Activated CD4-positive, alpha-beta T cell treated with anti-CD3 and anti-CD28 coated beads for 36 hours (primary cell): ENCODE results near the gene CCDC50. TPM values are rescaled to one million over a fixed set of nuclear protein-coding genes. Genes with fewer than 3 reads are reported as not detected.

ENCODE experiments used
- ATAC-seq: fragments of 200-7000 bp; cut with Tn5 transposase; one replicate; pipeline ENCODE4 v1.10.0; 2021; ENCODE audit warnings: mild to moderate bottlenecking, moderate library complexity
- CTCF ChIA-PET: fragments of 350-600 bp; sonication (Branson Sonifier 250); formaldehyde crosslinking; loops from one replicate; lab custom pipeline; 2021; ENCODE audit warnings: antibody characterized with exemption; lab: Charles Lee
- POLR2A ChIA-PET: fragments of 350-600 bp; sonication (Branson Sonifier 250); formaldehyde crosslinking; loops from one replicate; lab custom pipeline; 2021; ENCODE audit warnings: antibody characterized with exemption, inconsistent platforms; lab: Charles Lee
- DNase-seq: peaks from one replicate; pipeline ENCODE4 v3.0.0-alpha.2; 2020
- H3K27ac Mint-ChIP-seq: one replicate; pipeline ENCODE4 v1.8.0; 2021; ENCODE audit warnings: mixed read lengths
- H3K27me3 Mint-ChIP-seq: one replicate; pipeline ENCODE4 v1.8.0; 2021; ENCODE audit warnings: mixed read lengths
- H3K36me3 Mint-ChIP-seq: one replicate; pipeline ENCODE4 v1.8.0; 2021; ENCODE audit warnings: low read depth, mixed read lengths
- H3K4me1 Mint-ChIP-seq: one replicate; pipeline ENCODE4 v1.8.0; 2021; ENCODE audit warnings: mixed read lengths
- H3K4me3 Mint-ChIP-seq: one replicate; pipeline ENCODE4 v1.8.0; 2021; ENCODE audit warnings: mild to moderate bottlenecking, moderate library complexity, mixed read lengths
- H3K9me3 Mint-ChIP-seq: one replicate; pipeline ENCODE4 v1.8.0; 2021; ENCODE audit warnings: low read depth, mixed read lengths
- intact Hi-C, 2 experiments: fragments of 100-400 bp; cut with DNase I in 1 of 2; cut with micrococcal nuclease in 1 of 2; formaldehyde crosslinking; loops; one replicate each; pipeline versions ENCODE4 v1.14.2 to v1.15.1; 2022 to 2024; cut with DNase I, micrococcal nuclease
- total RNA-seq, 2 experiments: library from RNA; stranded (reverse); gene quantifications; one replicate each; pipeline ENCODE4 v1.2.3, GENCODE V29; 2021

Gene CCDC50
- total RNA-seq, 2 experiments from 2014 or later: 26.5 to 27.2 TPM

DNA sequence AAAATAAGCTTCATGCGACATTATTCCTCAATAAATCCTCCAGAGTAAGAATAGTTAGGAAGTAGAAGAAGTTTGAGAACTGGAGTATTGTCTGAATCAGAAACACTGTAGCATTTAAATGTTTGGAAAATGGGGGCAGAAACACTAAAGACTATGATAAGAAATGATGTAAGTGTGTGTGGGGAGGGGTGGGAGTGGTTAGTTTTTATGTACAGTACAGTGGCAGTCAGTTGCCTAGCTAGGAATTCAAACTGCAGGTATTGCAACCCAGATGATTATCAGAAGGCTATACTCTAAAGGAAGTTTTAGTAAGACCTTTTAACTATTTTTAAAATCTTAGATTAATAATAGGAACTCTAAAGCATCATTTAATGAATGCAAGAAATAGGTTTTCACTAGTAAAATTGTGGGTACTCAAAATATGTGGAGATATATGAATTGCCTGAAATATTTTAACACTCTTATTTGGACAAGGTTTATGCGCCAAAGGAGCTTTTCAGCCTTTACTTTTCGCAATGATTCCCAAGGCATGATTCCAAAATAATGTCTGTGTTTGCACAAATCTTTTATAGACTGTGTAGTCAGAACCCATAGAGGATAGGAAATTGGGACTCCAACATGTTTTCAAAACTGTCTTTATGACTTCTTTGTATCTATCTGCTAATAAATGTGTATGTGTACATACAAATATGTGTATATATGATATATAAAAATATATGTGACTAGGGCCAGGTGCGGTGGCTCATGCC lies 8.0 kb upstream of the CCDC50 start:
- H3K27ac Mint-ChIP-seq: no peak overlapping the region
- intact Hi-C loops: no loop called here
- POLR2A ChIA-PET: no interaction called here

DNA sequence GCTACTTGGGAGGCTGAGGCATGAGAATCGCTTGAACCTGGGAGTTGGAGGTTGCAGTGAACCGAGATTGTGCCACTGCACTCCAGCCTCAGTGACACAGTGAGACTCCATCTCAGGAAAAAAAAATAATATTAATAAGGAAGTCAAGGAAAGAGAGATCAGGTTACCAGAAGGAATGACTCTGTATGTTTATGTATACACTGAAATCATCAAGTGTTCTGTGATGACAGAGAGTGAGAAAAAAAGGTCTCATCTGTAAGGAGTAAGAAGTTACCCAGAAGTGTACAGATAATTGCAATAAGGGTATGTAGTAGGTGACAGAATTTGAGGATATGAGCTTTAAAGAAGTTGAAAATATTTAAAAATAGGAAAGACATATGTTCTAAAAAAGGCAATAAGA lies 4.3 kb upstream of the CCDC50 start:
- no peaks in the 10 kb centered on the region for H3K9me3 Mint-ChIP-seq
- no peak overlapping the region for H3K4me3 Mint-ChIP-seq
- DNase-seq: no peak
- CTCF ChIA-PET: no interaction called here
- H3K4me1 Mint-ChIP-seq: peaks cover 8% of the 10 kb centered on the region
- no peaks in the 10 kb centered on the region for H3K36me3 Mint-ChIP-seq
- H3K27me3 Mint-ChIP-seq: peaks cover 5% of the 10 kb centered on the region
- H3K27ac Mint-ChIP-seq: no peak overlapping the region
- intact Hi-C loops: no loop called here
- no peak for ATAC-seq
- POLR2A ChIA-PET: no interaction called here

More for the DNA sequence above, 8.0 kb upstream of the CCDC50 start:
- H3K9me3 Mint-ChIP-seq: no peaks in the 10 kb centered on the region
- no peaks in the 10 kb centered on the region for H3K36me3 Mint-ChIP-seq
- H3K4me3 Mint-ChIP-seq: no peak overlapping the region
- H3K4me1 Mint-ChIP-seq: no peaks in the 10 kb centered on the region
- no peaks in the 10 kb centered on the region for H3K27me3 Mint-ChIP-seq
- CTCF ChIA-PET: no interaction called here
- DNase-seq: no peak
- no peak for ATAC-seq

DNA sequence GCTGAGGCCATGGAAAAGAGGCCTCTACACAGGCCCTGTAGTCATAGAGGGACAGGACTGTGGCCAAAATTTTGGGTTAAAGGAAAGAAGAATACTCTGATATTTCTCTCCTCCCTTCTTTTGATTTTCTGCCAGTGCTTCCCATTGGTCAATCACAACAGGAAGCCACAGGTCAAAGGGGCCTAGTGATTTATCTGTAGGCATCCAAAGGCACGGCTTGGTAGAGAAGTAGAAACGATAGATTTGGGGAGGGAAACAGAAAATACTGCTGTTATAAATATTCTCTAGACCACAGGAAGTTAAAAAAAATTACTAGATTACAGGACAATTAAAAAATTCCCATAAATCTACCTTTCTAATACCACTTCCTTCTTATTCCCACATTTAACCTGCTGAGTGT lies 1.7 kb upstream of the CCDC50 start:
- ATAC-seq (no peak), DNase-seq (no peak)
- H3K36me3 Mint-ChIP-seq: no peaks in the 10 kb centered on the region
- no peak overlapping the region for H3K4me3 Mint-ChIP-seq
- ChIA-PET CTCF (no interaction called here), POLR2A (interaction anchor here (0.6 kb wide), 1 partner anchor 692 kb away, joined by 5 read pairs; no protein-coding TSS in a partner anchor)
- H3K27ac Mint-ChIP-seq: no peak overlapping the region
- H3K27me3 Mint-ChIP-seq: peaks cover 7% of the 10 kb centered on the region
- H3K9me3 Mint-ChIP-seq: no peaks in the 10 kb centered on the region
- peaks cover 17% of the 10 kb centered on the region for H3K4me1 Mint-ChIP-seq
- intact Hi-C loops: no loop called here

DNA sequence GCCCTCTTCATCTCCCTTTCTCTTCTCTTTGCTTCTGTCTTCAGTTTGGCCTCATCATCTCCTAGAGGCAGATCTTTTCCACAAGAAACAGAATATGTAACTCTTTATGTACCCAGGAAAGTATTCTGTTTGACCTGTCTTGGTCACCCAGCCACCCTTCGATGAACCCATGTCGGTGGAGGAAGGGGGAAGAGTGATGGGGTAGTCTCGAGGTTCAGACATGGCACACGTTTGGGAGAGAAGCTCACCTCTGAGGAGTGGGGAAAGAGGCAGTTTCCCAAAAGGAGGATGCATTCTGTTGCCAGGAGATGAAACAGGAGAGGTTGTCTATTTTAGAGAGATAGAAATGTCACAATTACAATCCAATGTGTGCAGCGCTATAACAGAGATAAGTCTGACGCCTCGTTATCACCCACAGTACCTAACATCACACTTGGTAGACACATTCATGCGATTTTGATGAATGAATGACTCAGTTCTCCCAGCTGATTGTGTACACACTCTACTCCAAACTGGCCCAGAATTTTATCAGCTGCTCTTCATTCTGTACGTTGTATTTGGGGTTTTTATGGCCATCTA lies 722 bp upstream of the CCDC50 start:
- Mint-ChIP-seq H3K27ac (peak overlapping the region; percentile 55), H3K27me3 (peaks cover 7% of the 10 kb centered on the region), H3K4me3 (peak overlapping the region; percentile 74), H3K36me3 (no peaks in the 10 kb centered on the region), H3K9me3 (no peaks in the 10 kb centered on the region), H3K4me1 (peaks cover 23% of the 10 kb centered on the region)
- ChIA-PET POLR2A (interaction anchor here (1.0 kb wide), 1 partner anchor 9 kb away, joined by 4 read pairs; no protein-coding TSS in a partner anchor), CTCF (no interaction called here)
- intact Hi-C loops: no loop called here
- no peak for DNase-seq
- peak; percentile 75 for ATAC-seq

DNA sequence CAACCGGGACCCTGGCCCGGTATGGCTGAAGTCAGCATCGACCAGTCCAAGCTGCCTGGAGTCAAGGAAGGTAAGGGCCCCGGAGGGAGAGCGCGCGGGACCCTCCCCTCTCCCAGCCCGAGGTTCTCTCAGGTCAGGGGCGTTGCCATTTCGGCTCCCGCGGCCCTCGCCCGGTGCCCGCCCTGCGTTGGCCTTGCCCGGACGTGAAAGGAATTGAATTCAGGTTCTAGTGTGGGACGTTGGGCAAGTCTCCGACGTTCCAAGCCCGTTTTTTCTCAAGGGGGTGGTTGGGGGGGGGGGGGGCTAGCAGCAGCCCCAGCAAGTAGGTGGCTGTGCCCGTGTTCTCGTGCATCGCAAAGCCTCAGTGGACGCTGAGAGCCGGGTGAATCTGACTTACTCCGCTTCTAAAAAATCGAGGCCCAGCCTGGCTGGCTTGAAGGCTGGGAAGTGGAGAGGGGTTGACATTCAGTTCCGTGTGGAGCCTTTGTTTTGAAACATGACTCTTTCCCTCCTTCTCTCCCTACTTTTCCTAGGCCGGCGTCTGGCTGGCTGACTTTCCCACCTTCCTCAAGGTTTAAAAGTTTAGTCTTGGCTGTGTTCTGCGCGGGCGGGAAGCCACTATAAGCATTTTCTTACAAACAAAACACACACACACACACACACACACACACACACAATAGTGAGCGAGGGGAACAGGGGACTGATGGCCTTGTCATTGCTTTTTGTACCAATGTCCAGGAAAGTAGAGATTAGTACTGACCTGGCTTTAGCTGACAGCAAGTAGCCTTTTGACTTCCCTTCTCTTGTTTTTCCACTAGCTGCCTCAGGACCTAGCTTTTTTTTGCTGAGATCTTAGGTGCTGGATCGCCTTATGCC lies 698 bp downstream of the CCDC50 start, which contains the start of gene UTS2B:
Gene UTS2B (minus strand): TSS at position 873 of the 876 bp plus-strand sequence. CDS start 48,337 bp downstream, outside the sequence.
- H3K4me3 Mint-ChIP-seq: peak within 1 kb of the TSS; percentile 74
- ATAC-seq: peak; percentile 25

DNA sequence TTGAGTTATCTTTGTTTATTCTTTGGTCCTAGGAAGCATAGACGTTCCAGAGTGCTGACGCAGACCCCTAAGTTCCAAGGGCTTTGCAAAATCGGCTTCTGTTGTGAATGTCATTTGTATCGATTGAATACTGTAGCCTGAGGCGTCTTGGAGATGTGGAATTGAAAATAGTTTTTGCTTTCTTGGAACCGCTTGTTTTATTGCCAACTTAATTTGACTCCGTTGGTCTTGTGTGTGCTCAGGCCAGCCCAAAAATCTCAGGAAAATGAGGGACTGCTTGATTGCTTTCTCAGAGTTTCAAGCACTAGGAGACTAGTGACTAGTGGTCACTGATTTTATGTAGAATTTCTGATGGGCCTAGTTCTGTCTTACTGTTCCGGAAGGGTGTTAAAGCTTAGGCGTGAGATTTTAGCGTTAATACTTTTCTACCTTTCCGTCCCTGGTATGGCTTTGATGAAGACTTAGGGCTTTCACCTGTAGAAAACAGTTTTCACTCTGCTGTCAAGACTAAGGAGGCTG lies 1.4 kb downstream of the CCDC50 start:
- intact Hi-C loops: loop anchor here (5.0 to 10.0 kb wide), 2 partner anchors 83 to 86 kb away; no protein-coding TSS in a partner anchor
- H3K36me3 Mint-ChIP-seq: no peaks in the 10 kb centered on the region
- POLR2A ChIA-PET: no interaction called here
- no peak for ATAC-seq
- H3K4me3 Mint-ChIP-seq: peak overlapping the region; percentile 74
- H3K9me3 Mint-ChIP-seq: no peaks in the 10 kb centered on the region
- peaks cover 35% of the 10 kb centered on the region for H3K4me1 Mint-ChIP-seq
- no peak for DNase-seq
- CTCF ChIA-PET: no interaction called here
- peak overlapping the region; percentile 35 for H3K27ac Mint-ChIP-seq
- peaks cover 7% of the 10 kb centered on the region for H3K27me3 Mint-ChIP-seq

More for the DNA sequence above, 698 bp downstream of the CCDC50 start, which contains the start of gene UTS2B:
- Mint-ChIP-seq H3K27ac (peak within 1 kb of the TSS; percentile 72), H3K4me1 (peaks cover 32% of the 10 kb centered on the region), H3K36me3 (no peaks in the 10 kb centered on the region), H3K27me3 (peaks cover 7% of the 10 kb centered on the region), H3K9me3 (no peaks in the 10 kb centered on the region)
- CTCF ChIA-PET: no interaction called here
- intact Hi-C loops: loop anchor here (5.0 to 10.0 kb wide), 2 partner anchors 83 to 85 kb away; no protein-coding TSS in a partner anchor
- POLR2A ChIA-PET: no interaction called here
- DNase-seq: peak; percentile 43

DNA sequence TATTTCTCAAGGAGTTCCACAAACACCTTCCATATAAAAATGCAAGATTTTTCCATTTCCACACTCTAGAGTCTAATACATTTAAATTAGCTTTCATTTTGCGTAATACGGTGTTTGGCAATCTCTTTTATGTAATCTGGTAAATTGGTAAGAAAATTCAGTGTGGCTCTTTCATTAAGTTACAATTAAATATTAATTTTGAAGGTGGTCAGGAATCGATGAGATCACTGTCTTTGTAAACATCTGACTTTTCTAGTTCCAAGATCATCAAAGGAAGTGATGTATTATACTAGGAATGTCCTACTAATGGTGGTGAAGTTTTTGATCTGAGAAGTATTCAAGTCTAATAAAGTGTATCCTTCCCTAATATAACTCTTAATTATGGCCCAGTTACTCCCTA lies 2.2 kb downstream of the CCDC50 start:
- ATAC-seq: no peak
- Mint-ChIP-seq H3K4me1 (peaks cover 39% of the 10 kb centered on the region), H3K27ac (peak overlapping the region; percentile 35), H3K4me3 (peak overlapping the region; percentile 74), H3K9me3 (no peaks in the 10 kb centered on the region), H3K36me3 (no peaks in the 10 kb centered on the region), H3K27me3 (peaks cover 7% of the 10 kb centered on the region)
- intact Hi-C loops: loop anchor here (5.0 to 10.0 kb wide), 2 partner anchors 84 to 87 kb away; no protein-coding TSS in a partner anchor
- ChIA-PET POLR2A (no interaction called here), CTCF (no interaction called here)
- no peak for DNase-seq

DNA sequence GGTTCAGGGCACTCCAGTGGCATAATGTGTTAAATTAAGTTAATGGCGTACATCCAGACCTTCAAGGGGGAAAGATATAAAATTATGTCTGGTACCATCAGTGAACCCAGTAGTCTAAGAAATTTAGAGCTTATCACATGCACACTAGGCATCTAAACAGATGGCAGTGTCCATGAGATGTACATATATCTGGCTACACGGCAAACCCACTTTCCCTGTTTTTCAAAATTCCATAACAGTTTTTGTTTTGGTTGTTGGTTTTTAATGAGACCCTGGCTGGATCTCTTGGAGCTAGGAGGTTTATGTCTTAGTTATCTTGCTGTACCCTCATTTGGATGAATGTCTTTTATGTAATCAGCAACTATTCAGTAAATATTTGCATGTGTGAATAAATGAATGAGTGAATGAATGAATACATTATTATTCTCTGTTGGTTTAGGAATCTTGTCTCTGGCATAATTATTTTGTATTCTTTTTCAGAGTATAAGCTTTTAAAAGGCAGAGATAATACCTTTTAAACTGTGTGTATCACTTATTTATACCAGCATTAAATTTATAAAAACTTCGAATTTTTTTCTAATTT lies 4.2 kb downstream of the CCDC50 start:
- ChIA-PET POLR2A (no interaction called here), CTCF (no interaction called here)
- no peak for DNase-seq
- H3K27me3 Mint-ChIP-seq: peaks cover 6% of the 10 kb centered on the region
- intact Hi-C loops: loop anchor here (5.0 to 10.0 kb wide), 2 partner anchors 86 to 89 kb away; no protein-coding TSS in a partner anchor
- H3K4me3 Mint-ChIP-seq: no peak overlapping the region
- no peaks in the 10 kb centered on the region for H3K36me3 Mint-ChIP-seq
- no peaks in the 10 kb centered on the region for H3K9me3 Mint-ChIP-seq
- H3K27ac Mint-ChIP-seq: no peak overlapping the region
- no peak for ATAC-seq
- peaks cover 53% of the 10 kb centered on the region for H3K4me1 Mint-ChIP-seq

DNA sequence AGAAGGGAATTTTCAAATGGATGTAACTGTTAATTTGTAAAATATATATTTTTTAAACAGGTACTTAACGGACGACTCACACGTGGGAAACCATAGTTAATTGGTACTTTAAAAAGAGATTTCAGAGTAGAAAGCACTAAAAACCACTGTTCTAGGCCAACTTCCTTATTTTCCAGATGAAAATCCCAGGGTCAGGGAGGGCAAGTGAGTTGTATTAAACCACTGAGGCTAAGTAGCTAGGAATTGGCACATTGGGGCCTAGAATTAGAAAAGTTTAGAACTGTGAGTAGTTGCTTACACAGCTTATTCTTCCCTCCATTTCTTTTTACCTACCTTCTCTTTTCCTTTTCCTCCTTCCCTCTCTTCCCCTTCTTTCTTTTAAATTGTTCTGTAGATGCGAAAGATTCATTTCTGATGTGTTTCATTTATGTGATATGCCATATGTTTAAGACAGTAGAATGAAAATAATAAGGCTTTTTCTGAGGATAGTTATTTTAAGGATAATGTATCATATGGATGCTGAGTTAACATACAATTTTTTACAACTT lies 5.2 kb downstream of the CCDC50 start:
- CTCF ChIA-PET: no interaction called here

DNA sequence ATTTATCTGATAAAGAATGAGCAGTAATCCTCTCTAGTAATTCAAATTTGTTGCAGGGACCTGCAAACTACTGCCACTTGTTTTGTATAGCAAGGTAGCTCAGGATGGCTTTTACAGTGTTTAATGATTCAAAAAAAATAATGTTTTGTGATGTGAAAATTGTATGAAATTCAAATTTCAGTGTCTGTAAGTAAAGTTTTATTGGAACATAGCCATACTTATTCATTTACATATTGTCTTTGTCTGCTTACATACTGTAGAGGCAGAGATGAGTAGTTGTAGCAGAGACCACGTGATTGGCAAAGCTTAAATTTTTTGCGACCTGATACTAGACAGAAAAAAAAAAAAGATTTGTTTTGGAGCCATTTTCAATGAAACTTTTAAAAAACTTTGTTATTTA lies 7.6 kb downstream of the CCDC50 start:
- DNase-seq (no peak), ATAC-seq (no peak)
- H3K9me3 Mint-ChIP-seq: no peaks in the 10 kb centered on the region
- H3K4me1 Mint-ChIP-seq: peaks cover 51% of the 10 kb centered on the region
- CTCF ChIA-PET: interaction anchor here (0.7 to 1.1 kb wide), 3 partner anchors 22 to 896 kb away, joined by 3 to 5 read pairs (median 4); no protein-coding TSS in a partner anchor
- intact Hi-C loops: loop anchor here (1.0 to 10.0 kb wide), 2 partner anchors 23 to 92 kb away; no protein-coding TSS in a partner anchor
- H3K36me3 Mint-ChIP-seq: no peaks in the 10 kb centered on the region
- peak overlapping the region; percentile 58 for H3K27ac Mint-ChIP-seq
- POLR2A ChIA-PET: interaction anchor here (1.1 kb wide), 1 partner anchor 8 kb away, joined by 4 read pairs; no protein-coding TSS in a partner anchor
- H3K27me3 Mint-ChIP-seq: no peaks in the 10 kb centered on the region
- H3K4me3 Mint-ChIP-seq: peak overlapping the region; percentile 36

More for the DNA sequence above, 5.2 kb downstream of the CCDC50 start:
- DNase-seq (no peak), ATAC-seq (no peak)
- intact Hi-C loops: loop anchor here (5.0 to 10.0 kb wide), 2 partner anchors 87 to 90 kb away; no protein-coding TSS in a partner anchor
- Mint-ChIP-seq H3K27me3 (peaks cover 2% of the 10 kb centered on the region), H3K9me3 (no peaks in the 10 kb centered on the region), H3K36me3 (no peaks in the 10 kb centered on the region), H3K27ac (peak overlapping the region; percentile 53), H3K4me3 (no peak overlapping the region), H3K4me1 (peaks cover 56% of the 10 kb centered on the region)
- POLR2A ChIA-PET: no interaction called here
